ENCODE results near the gene NETO2.
A peak's percentile ranks its signal among the peaks of the same experiment; 100 is the strongest.
"Not testable (repeated sequence)": the region's sequence is repeated elsewhere in the genome, so short reads cannot be mapped to it uniquely, and the experiment has no call there.

The NETO2 gene

GRCh38 chr16:47113130-47113529 is 30.6 kb downstream of the NETO2 start:
- in situ Hi-C loops (cut with HindIII; ENCODE audit: low sequenced_read_pairs) = no loop called here
- TF ChIP-seq CTCF (IDR thresholded peaks at IDR 0.05; ENCODE audit: low read depth, low read length, missing control alignments) = no peak
- H3K4me3 ChIP-seq (ENCODE audit: low read depth, low read length) = no peak overlapping the region
- no peak for DNase-seq (ENCODE audit: low read depth)

- TF ChIP-seq CTCF (IDR thresholded peaks at IDR 0.05; ENCODE audit: low read depth, low read length, missing control alignments) = peak; percentile 14
- H3K4me3 ChIP-seq (ENCODE audit: low read depth, low read length) = no peak overlapping the region
- in situ Hi-C loops (cut with HindIII; ENCODE audit: low sequenced_read_pairs) = no loop called here
- DNase-seq (ENCODE audit: low read depth) = no peak
Measured at GRCh38 chr16:47110939-47111338, 32.8 kb downstream of the NETO2 start.

GRCh38 chr16:47109361-47109760 is 34.4 kb downstream of the NETO2 start:
- in situ Hi-C loops (cut with HindIII; ENCODE audit: low sequenced_read_pairs) = no loop called here
- TF ChIP-seq CTCF (IDR thresholded peaks at IDR 0.05; ENCODE audit: low read depth, low read length, missing control alignments) = no peak
- no peak for DNase-seq (ENCODE audit: low read depth)
- no peak overlapping the region for H3K4me3 ChIP-seq (ENCODE audit: low read depth, low read length)

- in situ Hi-C loops (cut with HindIII; ENCODE audit: low sequenced_read_pairs); H3K4me3 ChIP-seq (ENCODE audit: low read depth, low read length); DNase-seq (ENCODE audit: low read depth): not testable (repeated sequence)
Measured at GRCh38 chr16:47102921-47103320, 40.8 kb downstream of the NETO2 start.

GRCh38 chr16:47097154-47097553 is 46.6 kb downstream of the NETO2 start:
- in situ Hi-C loops (cut with HindIII; ENCODE audit: low sequenced_read_pairs); H3K4me3 ChIP-seq (ENCODE audit: low read depth, low read length); DNase-seq (ENCODE audit: low read depth): not testable (repeated sequence)

GRCh38 chr16:47096297-47096696 is 47.4 kb downstream of the NETO2 start:
- in situ Hi-C loops (cut with HindIII; ENCODE audit: low sequenced_read_pairs) = no loop called here
- TF ChIP-seq CTCF (IDR thresholded peaks at IDR 0.05; ENCODE audit: low read depth, low read length, missing control alignments) = no peak
- DNase-seq (ENCODE audit: low read depth) = no peak
- H3K4me3 ChIP-seq (ENCODE audit: low read depth, low read length) = no peak overlapping the region

GRCh38 chr16:47084198-47084597 is 59.5 kb downstream of the NETO2 start:
- TF ChIP-seq CTCF (IDR thresholded peaks at IDR 0.05; ENCODE audit: low read depth, low read length, missing control alignments) = no peak
- no peak for DNase-seq (ENCODE audit: low read depth)
- in situ Hi-C loops (cut with HindIII; ENCODE audit: low sequenced_read_pairs) = no loop called here
- H3K4me3 ChIP-seq (ENCODE audit: low read depth, low read length) = no peak overlapping the region
